PFSK-1 (cell line): ENCODE results near the gene UNC13C.

Source experiments
- FOXP2 ChIP-seq: optimal IDR thresholded peaks from 2 replicates; pipeline ENCODE3; 2011; ENCODE audit warnings: borderline replicate concordance, control low read depth, inconsistent platforms; ENCODE audit not compliant: insufficient read depth; ENCODE audit errors: extremely low read length, extremely low read depth
- POLR2AphosphoS5 ChIP-seq: IDR thresholded peaks from 2 replicates; pipeline ENCODE4 v1.6.1; 2012; ENCODE audit warnings: low read depth, mild to moderate bottlenecking, control low read depth, low read length, moderate library complexity
- SIN3A ChIP-seq: IDR thresholded peaks from 2 replicates; pipeline ENCODE4 v1.6.1; 2012; ENCODE audit warnings: mild to moderate bottlenecking, low read length, moderate library complexity, borderline replicate concordance; ENCODE audit not compliant: insufficient read depth
- TAF1 ChIP-seq: IDR thresholded peaks from 2 replicates; pipeline ENCODE4 v1.6.1; 2012; ENCODE audit warnings: low read length, control low read depth, borderline replicate concordance; ENCODE audit not compliant: insufficient read depth
- TF ChIP-seq, protein P1 (sequence below), 2 experiments: IDR thresholded peaks; 2 replicates each; pipeline versions ENCODE4 v1.6.1 to v1.8.0; 2011 to 2012; ENCODE audit warnings: low read depth in 2 of 2, low read length in 2 of 2, control low read depth in 1 of 2, inconsistent platforms in 1 of 2, mild to moderate bottlenecking in 1 of 2, moderate library complexity in 1 of 2; ENCODE audit not compliant: insufficient read depth in 1 of 2

Gene UNC13C

GRCh38 chr15:54456413-54456812 is 478.2 kb downstream of the UNC13C start:
- TF ChIP-seq, protein P1, sequence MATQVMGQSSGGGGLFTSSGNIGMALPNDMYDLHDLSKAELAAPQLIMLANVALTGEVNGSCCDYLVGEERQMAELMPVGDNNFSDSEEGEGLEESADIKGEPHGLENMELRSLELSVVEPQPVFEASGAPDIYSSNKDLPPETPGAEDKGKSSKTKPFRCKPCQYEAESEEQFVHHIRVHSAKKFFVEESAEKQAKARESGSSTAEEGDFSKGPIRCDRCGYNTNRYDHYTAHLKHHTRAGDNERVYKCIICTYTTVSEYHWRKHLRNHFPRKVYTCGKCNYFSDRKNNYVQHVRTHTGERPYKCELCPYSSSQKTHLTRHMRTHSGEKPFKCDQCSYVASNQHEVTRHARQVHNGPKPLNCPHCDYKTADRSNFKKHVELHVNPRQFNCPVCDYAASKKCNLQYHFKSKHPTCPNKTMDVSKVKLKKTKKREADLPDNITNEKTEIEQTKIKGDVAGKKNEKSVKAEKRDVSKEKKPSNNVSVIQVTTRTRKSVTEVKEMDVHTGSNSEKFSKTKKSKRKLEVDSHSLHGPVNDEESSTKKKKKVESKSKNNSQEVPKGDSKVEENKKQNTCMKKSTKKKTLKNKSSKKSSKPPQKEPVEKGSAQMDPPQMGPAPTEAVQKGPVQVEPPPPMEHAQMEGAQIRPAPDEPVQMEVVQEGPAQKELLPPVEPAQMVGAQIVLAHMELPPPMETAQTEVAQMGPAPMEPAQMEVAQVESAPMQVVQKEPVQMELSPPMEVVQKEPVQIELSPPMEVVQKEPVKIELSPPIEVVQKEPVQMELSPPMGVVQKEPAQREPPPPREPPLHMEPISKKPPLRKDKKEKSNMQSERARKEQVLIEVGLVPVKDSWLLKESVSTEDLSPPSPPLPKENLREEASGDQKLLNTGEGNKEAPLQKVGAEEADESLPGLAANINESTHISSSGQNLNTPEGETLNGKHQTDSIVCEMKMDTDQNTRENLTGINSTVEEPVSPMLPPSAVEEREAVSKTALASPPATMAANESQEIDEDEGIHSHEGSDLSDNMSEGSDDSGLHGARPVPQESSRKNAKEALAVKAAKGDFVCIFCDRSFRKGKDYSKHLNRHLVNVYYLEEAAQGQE (IDR thresholded peaks at IDR 0.05; ENCODE audit: insufficient read depth in 1 of 2, low read depth in 2 of 2, low read length in 2 of 2): no peak
- no peak for TF ChIP-seq FOXP2
- no peak for TF ChIP-seq TAF1
- no peak for TF ChIP-seq SIN3A
- no peak for TF ChIP-seq POLR2AphosphoS5

- TF ChIP-seq, protein P1 (IDR thresholded peaks at IDR 0.05; ENCODE audit: insufficient read depth in 1 of 2, low read depth in 2 of 2, low read length in 2 of 2): no peak
- TF ChIP-seq POLR2AphosphoS5 (no peak), TAF1 (no peak), FOXP2 (no peak), SIN3A (no peak)
Observed at GRCh38 chr15:54462511-54462913, 484.3 kb downstream of the UNC13C start.

GRCh38 chr15:54481819-54482218 is 503.6 kb downstream of the UNC13C start:
- TF ChIP-seq POLR2AphosphoS5: no peak
- TF ChIP-seq, protein P1 (IDR thresholded peaks at IDR 0.05; ENCODE audit: insufficient read depth in 1 of 2, low read depth in 2 of 2, low read length in 2 of 2): no peak
- TF ChIP-seq SIN3A: no peak
- no peak for TF ChIP-seq FOXP2
- no peak for TF ChIP-seq TAF1

DNA sequence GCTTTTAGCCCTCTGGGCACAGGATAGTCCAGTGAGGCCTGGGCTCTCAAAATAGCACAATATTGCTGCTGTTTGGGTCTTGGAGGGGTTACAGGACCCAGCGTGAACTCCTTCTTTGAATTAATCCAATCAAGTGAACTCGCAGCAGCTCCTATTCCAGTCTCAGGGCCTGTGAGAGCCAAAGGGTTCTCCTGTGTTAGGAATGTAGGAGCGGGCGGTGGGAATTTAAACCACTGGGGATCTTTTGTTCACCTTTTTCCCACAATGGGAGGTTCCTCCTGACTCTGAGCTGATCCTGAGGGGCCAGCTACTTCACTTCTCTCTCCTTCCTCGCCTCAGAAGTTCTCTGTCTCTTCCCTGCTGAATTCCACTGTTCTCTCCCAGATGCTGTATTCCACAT is 504.0 kb downstream of the UNC13C start:
- no peak for TF ChIP-seq TAF1
- TF ChIP-seq POLR2AphosphoS5: no peak
- TF ChIP-seq, protein P1 (IDR thresholded peaks at IDR 0.05; ENCODE audit: insufficient read depth in 1 of 2, low read depth in 2 of 2, low read length in 2 of 2): no peak
- TF ChIP-seq FOXP2: no peak
- no peak for TF ChIP-seq SIN3A

GRCh38 chr15:54500330-54500729 is 522.1 kb downstream of the UNC13C start:
- no peak for TF ChIP-seq SIN3A
- no peak for TF ChIP-seq POLR2AphosphoS5
- TF ChIP-seq FOXP2: no peak
- TF ChIP-seq, protein P1 (IDR thresholded peaks at IDR 0.05; ENCODE audit: insufficient read depth in 1 of 2, low read depth in 2 of 2, low read length in 2 of 2): no peak
- no peak for TF ChIP-seq TAF1
